IMR-90 (cell line): Measurements from ENCODE around the gene TYMS. TPM values are rescaled to one million over a fixed set of nuclear protein-coding genes. Genes with fewer than 3 reads are reported as not detected.

ENCODE experiments used
- ATAC-seq: fragments of 200-7000 bp; cut with Tn5 transposase; 2 replicates; pipeline ENCODE4 v1.9.1; 2020; ENCODE audit warnings: low read depth, mild to moderate bottlenecking, moderate library complexity
- BruUV-seq: library from RNA; stranded (reverse); fragments of 400-500 nt; replicated peaks from 2 replicates; lab custom pipeline; 2021; lab: Mats Ljungman, UMichigan
- CTCF ChIA-PET: fragments of 300-600 bp; formaldehyde crosslinking; extraction: SDS; loops from one replicate; lab custom pipeline; 2021; ENCODE audit warnings: antibody characterized with exemption; lab: Yijun Ruan, JAX
- POLR2A ChIA-PET: fragments of 300-600 bp; sonication (Branson Sonifier 250); formaldehyde crosslinking; loops from one replicate; lab custom pipeline; 2022; ENCODE audit warnings: antibody characterized with exemption; ENCODE audit not compliant: unreplicated experiment; lab: Charles Lee
- DNase-seq: peaks from one replicate; pipeline ENCODE4 v3.0.0; 2013
- H2AFZ ChIP-seq: replicated peaks from 2 replicates; pipeline ENCODE3; 2013; ENCODE audit warnings: low read length, mild to moderate bottlenecking; ENCODE audit not compliant: poor library complexity
- H2AK5ac ChIP-seq: 2 replicates; pipeline ENCODE4 v1.6.1; 2013; ENCODE audit warnings: low read depth, low read length, inconsistent platforms
- H2AK9ac ChIP-seq: replicated peaks from 2 replicates; pipeline ENCODE3; 2013; ENCODE audit warnings: mild to moderate bottlenecking, low read depth, low read length, moderate library complexity; ENCODE audit not compliant: poor library complexity
- H2BK120ac ChIP-seq: 2 replicates; pipeline ENCODE4 v1.6.1; 2013; ENCODE audit warnings: low read depth, low read length, inconsistent platforms
- H2BK15ac ChIP-seq: 3 replicates; pipeline ENCODE4 v1.6.1; 2013; ENCODE audit warnings: low read depth, low read length, inconsistent platforms
- H2BK20ac ChIP-seq: 2 replicates; pipeline ENCODE4 v1.6.1; 2013; ENCODE audit warnings: low read depth, mild to moderate bottlenecking, inconsistent platforms, low read length, moderate library complexity
- H2BK5ac ChIP-seq: 2 replicates; pipeline ENCODE4 v1.6.1; 2013; ENCODE audit warnings: mild to moderate bottlenecking, low read depth, low read length, inconsistent platforms; ENCODE audit not compliant: poor library complexity, severe bottlenecking
- H3K14ac ChIP-seq: replicated peaks from 2 replicates; pipeline ENCODE4 v1.6.1; 2013; ENCODE audit warnings: low read depth, low read length, inconsistent platforms
- H3K18ac ChIP-seq: 2 replicates; pipeline ENCODE4 v1.6.1; 2013; ENCODE audit warnings: low read depth, low read length, control low read depth
- H3K23ac ChIP-seq: 2 replicates; pipeline ENCODE4 v1.6.1; 2013; ENCODE audit warnings: low read depth, low read length, inconsistent platforms
- H3K27ac ChIP-seq: 2 replicates; pipeline ENCODE4 v1.5.1; 2013; ENCODE audit warnings: mild to moderate bottlenecking, control low read depth, low read length; ENCODE audit not compliant: insufficient read depth
- H3K27me3 ChIP-seq: 2 replicates; pipeline ENCODE4 v1.6.1; 2013; ENCODE audit warnings: low read length; ENCODE audit not compliant: control insufficient read depth, insufficient read depth
- H3K36me3 ChIP-seq: 2 replicates; pipeline ENCODE4 v1.6.1; 2013; ENCODE audit warnings: low read length, mixed read lengths; ENCODE audit not compliant: control insufficient read depth, insufficient read depth
- H3K4ac ChIP-seq: 2 replicates; pipeline ENCODE4 v1.6.1; 2013; ENCODE audit warnings: low read depth, low read length, inconsistent platforms
- H3K4me1 ChIP-seq: 2 replicates; pipeline ENCODE4 v1.6.1; 2013; ENCODE audit warnings: low read length, mixed read lengths; ENCODE audit not compliant: control insufficient read depth, insufficient read depth
- H3K4me2 ChIP-seq: 2 replicates; pipeline ENCODE4 v1.6.1; 2013; ENCODE audit warnings: low read depth, mild to moderate bottlenecking, control low read depth, low read length, moderate library complexity
- H3K4me3 ChIP-seq: 2 replicates; pipeline ENCODE4 v1.5.1; 2013; ENCODE audit warnings: low read depth, mild to moderate bottlenecking, control low read depth, low read length, moderate library complexity; ENCODE audit not compliant: insufficient read depth
- H3K56ac ChIP-seq: 2 replicates; pipeline ENCODE4 v1.6.1; 2013; ENCODE audit warnings: low read length, inconsistent platforms; ENCODE audit not compliant: insufficient read depth; ENCODE audit errors: extremely low read depth
- H3K79me1 ChIP-seq, 2 experiments: 2 replicates each; pipeline ENCODE4 v1.6.1; 2013; ENCODE audit warnings: low read length in 2 of 2, inconsistent platforms in 1 of 2, low read depth in 1 of 2
- H3K9ac ChIP-seq: 2 replicates; pipeline ENCODE4 v1.6.1; 2013; ENCODE audit warnings: low read depth, low read length, control low read depth
- H3K9me1 ChIP-seq: 2 replicates; pipeline ENCODE4 v1.6.1; 2013; ENCODE audit warnings: low read length, inconsistent platforms; ENCODE audit not compliant: insufficient read depth
- H3K9me3 ChIP-seq: 2 replicates; pipeline ENCODE4 v1.6.1; 2013; ENCODE audit warnings: low read length; ENCODE audit not compliant: control insufficient read depth, insufficient read depth
- H4K20me1 ChIP-seq: 2 replicates; pipeline ENCODE4 v1.6.1; 2013; ENCODE audit warnings: low read length, inconsistent platforms; ENCODE audit not compliant: insufficient read depth
- H4K5ac ChIP-seq: 2 replicates; pipeline ENCODE4 v1.6.1; 2013; ENCODE audit warnings: mild to moderate bottlenecking, low read depth, low read length, control low read depth
- H4K8ac ChIP-seq, 2 experiments: 2 replicates each; pipeline ENCODE4 v1.6.1; 2013; ENCODE audit warnings: low read depth in 2 of 2, low read length in 2 of 2, control low read depth in 1 of 2, inconsistent platforms in 1 of 2
- H4K91ac ChIP-seq: 2 replicates; pipeline ENCODE4 v1.6.1; 2013; ENCODE audit warnings: low read depth, low read length, inconsistent platforms; ENCODE audit not compliant: insufficient read depth
- BHLHE40 ChIP-seq: fragments of 150-350 bp; IDR thresholded peaks from 2 replicates; pipeline ENCODE4 v1.6.1; 2016; ENCODE audit warnings: mild to moderate bottlenecking, low read depth, low read length
- CEBPB ChIP-seq: IDR thresholded peaks from 2 replicates; pipeline ENCODE4 v1.6.1; 2012; ENCODE audit warnings: low read depth, low read length, improper control_type of control experiment
- CHD1 ChIP-seq: IDR thresholded peaks from 2 replicates; pipeline ENCODE4 v1.6.1; 2012; ENCODE audit warnings: low read depth, low read length, improper control_type of control experiment
- CTCF ChIP-seq: conservative IDR thresholded peaks from 2 replicates; pipeline ENCODE4 v1.5.1; 2012; ENCODE audit warnings: mild to moderate bottlenecking, low read depth, low read length, improper control_type of control experiment
- ELK1 ChIP-seq: fragments of 150-350 bp; IDR thresholded peaks from 2 replicates; pipeline ENCODE4 v1.6.1; 2016; ENCODE audit warnings: low read depth, mild to moderate bottlenecking, low read length, moderate library complexity, borderline replicate concordance
- FOS ChIP-seq: fragments of 150-350 bp; IDR thresholded peaks from 2 replicates; pipeline ENCODE4 v1.6.1; 2016; ENCODE audit warnings: low read depth, low read length
- MAFK ChIP-seq: IDR thresholded peaks from 2 replicates; pipeline ENCODE4 v1.6.1; 2012; ENCODE audit warnings: low read depth, low read length, improper control_type of control experiment
- MAZ ChIP-seq: IDR thresholded peaks from 2 replicates; pipeline ENCODE4 v1.6.1; 2012; ENCODE audit warnings: low read depth, mild to moderate bottlenecking, low read length, improper control_type of control experiment, moderate library complexity, borderline replicate concordance
- MXI1 ChIP-seq: IDR thresholded peaks from 2 replicates; pipeline ENCODE4 v1.6.1; 2012; ENCODE audit warnings: low read depth, mild to moderate bottlenecking, low read length, moderate library complexity, borderline replicate concordance
- NFE2L2 ChIP-seq: fragments of 150-350 bp; IDR thresholded peaks from 2 replicates; pipeline ENCODE4 v1.6.1; 2016; ENCODE audit warnings: low read depth, mild to moderate bottlenecking, low read length
- POLR2A ChIP-seq: IDR thresholded peaks from 2 replicates; pipeline ENCODE4 v1.6.1; 2012; ENCODE audit warnings: mild to moderate bottlenecking, low read depth, low read length
- RAD21 ChIP-seq: IDR thresholded peaks from 2 replicates; pipeline ENCODE4 v1.6.1; 2012; ENCODE audit warnings: low read length, improper control_type of control experiment
- RCOR1 ChIP-seq: IDR thresholded peaks from 2 replicates; pipeline ENCODE4 v1.6.1; 2012; ENCODE audit warnings: mild to moderate bottlenecking, low read length, improper control_type of control experiment; ENCODE audit not compliant: insufficient replicate concordance
- RFX5 ChIP-seq: IDR thresholded peaks from 2 replicates; pipeline ENCODE4 v1.8.0; 2012; ENCODE audit warnings: low read depth, mild to moderate bottlenecking, low read length, moderate library complexity
- SMC3 ChIP-seq: fragments of 150-350 bp; IDR thresholded peaks from 2 replicates; pipeline ENCODE4 v1.6.1; 2016; ENCODE audit warnings: low read depth, mild to moderate bottlenecking, antibody characterized with exemption, low read length, moderate library complexity
- WGBS, 2 experiments: methylation state at CpG; one replicate each; pipeline versions ENCODE4 v1.1.5 to v1.1.7; 2013; ENCODE audit warnings: missing lambda C conversion rate in 2 of 2; ENCODE audit not compliant: insufficient read length in 1 of 2; ENCODE audit errors: extremely low coverage in 2 of 2; 5-methylcytosine and 5-hydroxymethylcytosine counted together
- dilution Hi-C: fragments of 300-500 bp; cut with HindIII; formaldehyde crosslinking; loops from one replicate; pipeline ENCODE4 v1.14.3; 2018; ENCODE audit warnings: low sequenced_read_pairs; ENCODE audit not compliant: unreplicated experiment
- in situ Hi-C: fragments of 300-500 bp; cut with MboI; formaldehyde crosslinking; loops from 3 replicates; pipeline ENCODE4 v1.14.3; 2019; ENCODE audit warnings: low sequenced_read_pairs, inconsistent platforms, mixed read lengths
- intact Hi-C: fragments of 100-400 bp; cut with micrococcal nuclease; formaldehyde crosslinking; loops from 2 replicates; pipeline ENCODE4 v1.10.0; 2022
- polyA plus RNA-seq, 3 experiments: library from polyadenylated mRNA; depleted of rRNA; stranded (reverse); fragments of >200 nt; gene quantifications; 2 replicates each; pipeline ENCODE4 v1.2.3, GENCODE V29; 2012; ENCODE audit warnings: low replicate concordance in 1 of 3
- total RNA-seq: library from RNA; depleted of rRNA; stranded (reverse); fragments of >200 nt; gene quantifications from 2 replicates; pipeline ENCODE4 v1.2.3, GENCODE V29; 2012
- TF ChIP-seq, protein P1 (sequence below): fragments of 150-350 bp; IDR thresholded peaks from 2 replicates; pipeline ENCODE4 v1.6.1; 2017; ENCODE audit warnings: mild to moderate bottlenecking, antibody characterized with exemption, low read length, low read depth

TYMS gene
- total and polyA plus RNA-seq, 2 of the 4 experiments (the other 2 are of a cell fraction): 28.3 to 92.2 TPM

DNA sequence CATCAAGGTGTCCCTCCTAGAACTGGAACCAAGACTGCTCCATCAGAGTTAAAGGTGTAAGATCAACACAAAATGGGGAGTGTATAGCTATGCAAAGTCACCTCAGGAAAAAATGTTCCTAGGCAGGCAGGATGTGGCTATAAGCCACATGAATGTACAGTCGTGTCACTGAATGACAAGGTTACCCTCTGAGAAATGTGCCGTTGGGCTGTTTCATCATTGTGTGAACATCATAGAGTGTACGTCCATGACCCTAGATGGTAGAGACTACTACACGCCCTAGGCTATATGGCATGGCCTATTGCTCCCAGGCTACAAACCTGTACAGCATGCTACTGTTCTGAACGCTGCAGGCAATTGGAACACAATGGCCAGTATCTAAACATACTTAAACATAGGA lies 24.5 kb downstream of the TYMS start:
- in situ Hi-C loops (no loop called here), intact Hi-C loops (no loop called here), dilution Hi-C loops (no loop called here)
- Histone ChIP-seq H2AFZ (no peak overlapping the region), H3K14ac (no peak overlapping the region), H3K4me3 (no peak overlapping the region), H3K4me1 (no peaks in the 10 kb centered on the region), H3K9me1 (peaks cover 3% of the 10 kb centered on the region; the same call in 1 of the 2 replicates), H4K8ac (no peak overlapping the region), H2BK20ac (no peak overlapping the region), H2AK5ac (no peak overlapping the region), H3K27me3 (no peaks in the 10 kb centered on the region), H4K5ac (no peak overlapping the region), H2AK9ac (no peak overlapping the region), H3K18ac (no peak overlapping the region), H2BK15ac (no peak overlapping the region), H3K79me1 (no peaks in the 10 kb centered on the region), H4K91ac (no peak overlapping the region), H4K20me1 (no peaks in the 10 kb centered on the region), H3K9me3 (no peaks in the 10 kb centered on the region), H3K56ac (no peak overlapping the region), H3K36me3 (peaks cover 26% of the 10 kb centered on the region), H3K4ac (no peak overlapping the region), H3K23ac (no peak overlapping the region), H3K27ac (no peak overlapping the region), H2BK120ac (no peak overlapping the region), H2BK5ac (no peak overlapping the region), H3K4me2 (no peak overlapping the region), H3K9ac (no peak overlapping the region)
- DNase-seq: no peak
- 100% methylated on average over 1 of the region's 5 CpGs; no CpG with 5 or more reads in 1 of the 2 experiments for WGBS, 2 experiments
- TF ChIP-seq MAZ (no peak), RAD21 (no peak), FOS (no peak), CEBPB (no peak), ELK1 (no peak), CTCF (no peak), MXI1 (no peak), NFE2L2 (no peak), BHLHE40 (no peak), RCOR1 (no peak), MAFK (no peak), POLR2A (no peak), CHD1 (no peak), SMC3 (no peak), RFX5 (no peak)
- TF ChIP-seq, protein P1, sequence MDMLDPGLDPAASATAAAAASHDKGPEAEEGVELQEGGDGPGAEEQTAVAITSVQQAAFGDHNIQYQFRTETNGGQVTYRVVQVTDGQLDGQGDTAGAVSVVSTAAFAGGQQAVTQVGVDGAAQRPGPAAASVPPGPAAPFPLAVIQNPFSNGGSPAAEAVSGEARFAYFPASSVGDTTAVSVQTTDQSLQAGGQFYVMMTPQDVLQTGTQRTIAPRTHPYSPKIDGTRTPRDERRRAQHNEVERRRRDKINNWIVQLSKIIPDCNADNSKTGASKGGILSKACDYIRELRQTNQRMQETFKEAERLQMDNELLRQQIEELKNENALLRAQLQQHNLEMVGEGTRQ: no peak
- no peak for ATAC-seq
- CTCF ChIA-PET: no interaction called here
- POLR2A ChIA-PET: no interaction called here
- no TSS peak for BruUV-seq
